CD4-positive, alpha-beta T cell (primary cell): ENCODE results near the gene TNC. TPM values are rescaled to one million over a fixed set of nuclear protein-coding genes. Genes with fewer than 3 reads are reported as not detected.

Experiments used
- ATAC-seq: fragments of 200-7000 bp; cut with Tn5 transposase; one replicate; pipeline ENCODE4 v1.10.0; 2022; ENCODE audit warnings: mild to moderate bottlenecking; ENCODE audit not compliant: poor library complexity
- CTCF ChIA-PET: fragments of 350-600 bp; sonication (Branson Sonifier 250); formaldehyde crosslinking; loops from one replicate; lab custom pipeline; 2021; ENCODE audit warnings: antibody characterized with exemption, inconsistent platforms; lab: Charles Lee
- POLR2A ChIA-PET: fragments of 350-600 bp; sonication (Branson Sonifier 250); formaldehyde crosslinking; loops from one replicate; lab custom pipeline; 2021; ENCODE audit warnings: antibody characterized with exemption, inconsistent platforms; lab: Charles Lee
- DNase-seq, 14 experiments: peaks; one replicate each; pipeline ENCODE4 v3.0.0-alpha.2; 2013 to 2020; ENCODE audit warnings: mixed read lengths in 2 of 14
- H3K27ac ChIP-seq, 2 donors: one replicate each; pipeline versions ENCODE4 v1.5.1 to v1.7.0; 2013; ENCODE audit warnings: low read length in 2 of 2, low read depth in 1 of 2, mild to moderate bottlenecking in 1 of 2
- H3K27me3 ChIP-seq, 2 experiments: 1 replicate in 1 of 2; 2 replicates in 1 of 2; pipeline versions ENCODE4 v1.6.1 to v1.7.0; 2013; ENCODE audit warnings: low read length in 2 of 2, control low read depth in 1 of 2, mild to moderate bottlenecking in 1 of 2, moderate library complexity in 1 of 2; ENCODE audit not compliant: insufficient read depth in 2 of 2, control insufficient read depth in 1 of 2
- H3K36me3 ChIP-seq: one replicate; pipeline ENCODE4 v1.6.1; 2013; ENCODE audit warnings: low read length, control low read depth; ENCODE audit not compliant: insufficient read depth
- H3K4me1 ChIP-seq: one replicate; pipeline ENCODE4 v1.6.1; 2013; ENCODE audit warnings: low read length, control low read depth; ENCODE audit not compliant: insufficient read depth
- H3K4me3 ChIP-seq: one replicate; pipeline ENCODE4 v1.5.1; 2013; ENCODE audit warnings: mild to moderate bottlenecking, low read length, moderate library complexity
- H3K9me3 ChIP-seq, 2 experiments: 1 replicate in 1 of 2; 2 replicates in 1 of 2; pipeline versions ENCODE4 v1.6.1 to v1.7.0; 2013; ENCODE audit warnings: low read length in 2 of 2, mild to moderate bottlenecking in 2 of 2, control low read depth in 1 of 2, moderate library complexity in 1 of 2; ENCODE audit not compliant: control insufficient read depth in 1 of 2, insufficient read depth in 1 of 2
- H3K27ac Mint-ChIP-seq: one replicate; pipeline ENCODE4 v1.8.0; 2020; ENCODE audit warnings: mixed read lengths
- H3K27me3 Mint-ChIP-seq: one replicate; pipeline ENCODE4 v1.8.0; 2021; ENCODE audit warnings: mixed read lengths
- H3K36me3 Mint-ChIP-seq: one replicate; pipeline ENCODE4 v1.8.0; 2021; ENCODE audit warnings: low read depth, mixed read lengths
- H3K4me1 Mint-ChIP-seq: one replicate; pipeline ENCODE4 v1.8.0; 2021; ENCODE audit warnings: low read depth, mixed read lengths
- H3K4me3 Mint-ChIP-seq: one replicate; pipeline ENCODE4 v1.8.0; 2020; ENCODE audit warnings: mild to moderate bottlenecking, mixed read lengths
- H3K9me3 Mint-ChIP-seq: one replicate; pipeline ENCODE4 v1.8.0; 2020; ENCODE audit warnings: mixed read lengths
- CTCF ChIP-seq: fragments of 200-600 bp; IDR thresholded peaks from one replicate; pipeline ENCODE4 v1.8.0; 2022; ENCODE audit warnings: antibody characterized with exemption, mild to moderate bottlenecking
- intact Hi-C, 2 experiments: fragments of 100-400 bp; cut with DNase I in 1 of 2; cut with micrococcal nuclease in 1 of 2; formaldehyde crosslinking; loops; one replicate each; pipeline versions ENCODE4 v1.15.1 to v1.9.0; 2023 to 2025; cut with DNase I, micrococcal nuclease
- total RNA-seq, 174 experiments: library from RNA in 2 of 174; stranded (reverse) in 2 of 174; gene quantifications; one replicate each; pipeline ENCODE4 v1.2.3 and lab custom pipeline; 2021 to 2026

The TNC gene
- total RNA-seq, 2 experiments from 2014 or later, result 0.03 to 0.05 TPM

GRCh38 chr9:115164511-115164974 lies 46.6 kb upstream of the TNC start:
- no peak for DNase-seq
- Mint-ChIP-seq H3K36me3 (no peaks in the 10 kb centered on the region), H3K9me3 (peaks cover 3% of the 10 kb centered on the region), H3K27me3 (peaks cover 28% of the 10 kb centered on the region), H3K4me1 (no peaks in the 10 kb centered on the region), H3K27ac (no peak overlapping the region), H3K4me3 (no peak overlapping the region)
- POLR2A ChIA-PET, result no interaction called here
- H3K4me1 ChIP-seq, result no peaks in the 10 kb centered on the region
- intact Hi-C loops, result no loop called here
- no peak overlapping the region for H3K27ac ChIP-seq
- no peaks in the 10 kb centered on the region for H3K36me3 ChIP-seq
- H3K27me3 ChIP-seq, result peaks cover 0 to 2% of the 10 kb centered on the region in 2 experiments
- H3K9me3 ChIP-seq, result no peaks in the 10 kb centered on the region
- no peak for ATAC-seq
- CTCF ChIA-PET, result no interaction called here
- H3K4me3 ChIP-seq, result no peak overlapping the region
- TF ChIP-seq CTCF, result no peak

DNA sequence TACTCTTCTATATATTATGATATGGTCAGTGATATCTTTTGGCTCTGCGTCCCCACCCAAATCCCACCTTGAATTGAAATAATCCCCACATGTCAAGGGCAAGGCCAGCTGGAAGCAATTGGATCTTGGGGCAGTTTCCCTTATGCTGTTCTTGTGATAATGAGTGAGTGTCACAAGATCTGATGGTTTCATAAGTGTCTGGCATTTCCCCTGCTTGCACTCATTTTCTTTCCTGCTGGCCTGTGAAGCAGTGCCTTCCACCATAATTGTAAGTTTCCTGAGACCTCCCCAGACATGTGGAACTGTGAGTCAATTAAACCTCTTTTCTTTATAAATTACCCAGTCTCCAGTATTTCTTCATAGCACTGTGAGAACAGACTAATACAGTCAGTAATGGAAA lies 45.0 kb upstream of the TNC start:
- intact Hi-C loops, result no loop called here
- no peak overlapping the region for H3K27ac Mint-ChIP-seq
- peaks cover 19% of the 10 kb centered on the region for H3K27me3 Mint-ChIP-seq
- H3K9me3 ChIP-seq, result no peaks in the 10 kb centered on the region
- ChIA-PET POLR2A (no interaction called here), CTCF (no interaction called here)
- H3K9me3 Mint-ChIP-seq, result peaks cover 3% of the 10 kb centered on the region
- no peak for DNase-seq
- H3K27ac ChIP-seq, result no peak overlapping the region
- H3K36me3 ChIP-seq, result no peaks in the 10 kb centered on the region
- no peak overlapping the region for H3K4me3 Mint-ChIP-seq
- H3K4me3 ChIP-seq, result no peak overlapping the region
- no peak for TF ChIP-seq CTCF
- H3K27me3 ChIP-seq, result no peaks in the 10 kb centered on the region
- no peaks in the 10 kb centered on the region for H3K4me1 Mint-ChIP-seq
- no peaks in the 10 kb centered on the region for H3K4me1 ChIP-seq
- no peaks in the 10 kb centered on the region for H3K36me3 Mint-ChIP-seq
- no peak for ATAC-seq

GRCh38 chr9:115161446-115161845 lies 43.5 kb upstream of the TNC start:
- Mint-ChIP-seq H3K4me3 (no peak overlapping the region), H3K27me3 (peaks cover 23% of the 10 kb centered on the region), H3K27ac (no peak overlapping the region), H3K4me1 (no peaks in the 10 kb centered on the region), H3K9me3 (peaks cover 3% of the 10 kb centered on the region), H3K36me3 (no peaks in the 10 kb centered on the region)
- intact Hi-C loops, result no loop called here
- no peaks in the 10 kb centered on the region for H3K4me1 ChIP-seq
- no peak for TF ChIP-seq CTCF
- H3K9me3 ChIP-seq, result no peaks in the 10 kb centered on the region
- DNase-seq (no peak), ATAC-seq (no peak)
- H3K27me3 ChIP-seq, result no peaks in the 10 kb centered on the region
- ChIA-PET CTCF (no interaction called here), POLR2A (no interaction called here)
- H3K36me3 ChIP-seq, result no peaks in the 10 kb centered on the region
- no peak overlapping the region for H3K4me3 ChIP-seq
- no peak overlapping the region for H3K27ac ChIP-seq
